PC-9 (cell line): ENCODE results near the gene HAUS5. TPM values are rescaled to one million over a fixed set of nuclear protein-coding genes. Genes with fewer than 3 reads are reported as not detected.

Experiments used
- BruUV-seq: library from RNA; stranded (reverse); fragments of 400-500 nt; replicated peaks from 2 replicates; lab custom pipeline; 2021; lab: Mats Ljungman, UMichigan
- CTCF ChIA-PET: fragments of 300-600 bp; sonication (Branson Sonifier 250); formaldehyde crosslinking; loops from one replicate; lab custom pipeline; 2022; ENCODE audit warnings: antibody characterized with exemption; lab: Charles Lee
- POLR2A ChIA-PET: fragments of 300-600 bp; sonication (Branson Sonifier 250); formaldehyde crosslinking; loops from one replicate; lab custom pipeline; 2022; ENCODE audit warnings: antibody characterized with exemption; ENCODE audit not compliant: unreplicated experiment; lab: Charles Lee
- DNase-seq, 2 experiments: peaks; one replicate each; pipeline versions ENCODE4 v3.0.0 to v3.0.0-alpha.2; 2015 to 2022; ENCODE audit warnings: mixed read lengths in 1 of 2
- H2AFZ ChIP-seq: fragments of 200-600 bp; sonication (generic); 2 replicates; pipeline ENCODE4 v1.8.1; 2017; ENCODE audit warnings: antibody characterized with exemption
- H3F3A ChIP-seq: fragments of 200-600 bp; sonication (generic); 2 replicates; pipeline ENCODE4 v1.8.1; 2017; ENCODE audit warnings: antibody characterized with exemption, mild to moderate bottlenecking, low read depth; ENCODE audit not compliant: insufficient read depth
- H3K27ac ChIP-seq: fragments of 200-600 bp; sonication (generic); 2 replicates; pipeline ENCODE4 v1.6.1; 2016; ENCODE audit warnings: mixed run types
- H3K27me3 ChIP-seq: fragments of 200-600 bp; sonication (generic); 2 replicates; pipeline ENCODE4 v1.6.1; 2016; ENCODE audit warnings: low read depth, mixed run types; ENCODE audit not compliant: insufficient read depth
- H3K36me3 ChIP-seq: fragments of 200-600 bp; sonication (generic); 2 replicates; pipeline ENCODE4 v1.6.1; 2016; ENCODE audit warnings: low read depth, mixed run types
- H3K4me1 ChIP-seq: fragments of 200-600 bp; sonication (generic); replicated peaks from 2 replicates; pipeline ENCODE4 v1.6.1; 2016; ENCODE audit warnings: mixed run types; ENCODE audit not compliant: insufficient read depth
- H3K4me2 ChIP-seq: fragments of 200-600 bp; sonication (generic); 2 replicates; pipeline ENCODE4 v1.6.1; 2017; ENCODE audit warnings: mixed run types
- H3K4me3 ChIP-seq: fragments of 200-600 bp; sonication (generic); 2 replicates; pipeline ENCODE4 v1.6.1; 2016; ENCODE audit warnings: mixed run types
- H3K79me2 ChIP-seq: fragments of 200-600 bp; sonication (generic); 2 replicates; pipeline ENCODE4 v1.6.1; 2017; ENCODE audit warnings: low read depth, mixed run types
- H3K9me2 ChIP-seq: fragments of 200-600 bp; sonication (generic); 2 replicates; pipeline ENCODE4 v1.8.1; 2017; ENCODE audit warnings: mild to moderate bottlenecking; ENCODE audit not compliant: insufficient read depth
- H3K9me3 ChIP-seq: fragments of 200-600 bp; sonication (generic); 2 replicates; pipeline ENCODE4 v1.8.1; 2016; ENCODE audit warnings: low read depth; ENCODE audit not compliant: insufficient read depth
- H4K20me1 ChIP-seq: fragments of 200-600 bp; sonication (generic); 2 replicates; pipeline ENCODE4 v1.8.1; 2017; ENCODE audit not compliant: insufficient read depth
- CTCF ChIP-seq: fragments of 200-600 bp; sonication (generic); conservative IDR thresholded peaks from 2 replicates; pipeline ENCODE4 v1.6.1; 2017; ENCODE audit warnings: mixed run types, antibody characterized with exemption, mild to moderate bottlenecking, moderate library complexity
- EZH2 ChIP-seq: fragments of 200-600 bp; sonication (generic); IDR thresholded peaks from 2 replicates; pipeline ENCODE4 v1.8.0; 2017; ENCODE audit warnings: antibody characterized with exemption, low read depth
- intact Hi-C: fragments of 100-400 bp; cut with micrococcal nuclease; formaldehyde crosslinking; loops from one replicate; pipeline ENCODE4 v1.10.0; 2022; ENCODE audit not compliant: unreplicated experiment
- total RNA-seq: library from RNA; stranded (reverse); gene quantifications from 2 replicates; pipeline ENCODE4 v1.2.3, GENCODE V29; 2021

The HAUS5 gene
- total RNA-seq, 1 experiment from 2014 or later, result 21.7 TPM

GRCh38 chr19:35633727-35634440, 21.3 kb downstream of the HAUS5 start:
- peaks cover 12% of the 10 kb centered on the region for H3K79me2 ChIP-seq
- H3K36me3 ChIP-seq, result peaks cover 4% of the 10 kb centered on the region; the same call in 1 of the 2 replicates
- H3K9me3 ChIP-seq, result no peaks in the 10 kb centered on the region
- H3K4me3 ChIP-seq, result no peak overlapping the region
- H4K20me1 ChIP-seq, result no peaks in the 10 kb centered on the region
- no peak overlapping the region for H3K27ac ChIP-seq
- H3K9me2 ChIP-seq, result no peaks in the 10 kb centered on the region
- ChIA-PET POLR2A (no interaction called here), CTCF (no interaction called here)
- TF ChIP-seq CTCF, result no peak
- no peak for TF ChIP-seq EZH2
- H2AFZ ChIP-seq, result no peak overlapping the region
- H3K4me1 ChIP-seq, result peaks cover 5% of the 10 kb centered on the region; the same call in 1 of the 2 replicates
- DNase-seq, result no peak
- no peak overlapping the region for H3K4me2 ChIP-seq
- H3F3A ChIP-seq, result 0 out of 2 replicates have a peak, but pooled peaks cover 7% of the 10 kb centered on the region
- intact Hi-C loops, result no loop called here
- BruUV-seq, result no TSS peak
- no peaks in the 10 kb centered on the region for H3K27me3 ChIP-seq

- no peaks in the 10 kb centered on the region for H3K27me3 ChIP-seq
- CTCF ChIA-PET, result no interaction called here
- H3K4me1 ChIP-seq, result no peaks in the 10 kb centered on the region
- no peaks in the 10 kb centered on the region for H3K9me2 ChIP-seq
- H3K4me2 ChIP-seq, result no peak overlapping the region
- H4K20me1 ChIP-seq, result no peaks in the 10 kb centered on the region
- intact Hi-C loops, result no loop called here
- no peak overlapping the region for H3K27ac ChIP-seq
- POLR2A ChIA-PET, result no interaction called here
- no TSS peak for BruUV-seq
- H3K36me3 ChIP-seq, result peaks cover 4% of the 10 kb centered on the region; the same call in 1 of the 2 replicates
- H2AFZ ChIP-seq, result no peak overlapping the region
- no peaks in the 10 kb centered on the region for H3K79me2 ChIP-seq
- H3F3A ChIP-seq, result peaks cover 6% of the 10 kb centered on the region; the same call in 1 of the 2 replicates
- H3K9me3 ChIP-seq, result no peaks in the 10 kb centered on the region
- DNase-seq, result no peak
- H3K4me3 ChIP-seq, result no peak overlapping the region
- no peak for TF ChIP-seq EZH2
- no peak for TF ChIP-seq CTCF
Measured at GRCh38 chr19:35636651-35637050, 24.1 kb downstream of the HAUS5 start.

GRCh38 chr19:35637165-35637564, 24.6 kb downstream of the HAUS5 start:
- Histone ChIP-seq H3K4me3 (no peak overlapping the region), H3K9me2 (no peaks in the 10 kb centered on the region), H3K36me3 (peaks cover 4% of the 10 kb centered on the region; the same call in 1 of the 2 replicates), H3K27me3 (no peaks in the 10 kb centered on the region), H3K27ac (no peak overlapping the region), H3F3A (peaks cover 6% of the 10 kb centered on the region; the same call in 1 of the 2 replicates), H2AFZ (no peak overlapping the region), H3K4me1 (no peaks in the 10 kb centered on the region), H4K20me1 (no peaks in the 10 kb centered on the region), H3K9me3 (no peaks in the 10 kb centered on the region), H3K79me2 (no peaks in the 10 kb centered on the region), H3K4me2 (no peak overlapping the region)
- intact Hi-C loops, result no loop called here
- TF ChIP-seq EZH2 (no peak), CTCF (no peak)
- ChIA-PET POLR2A (no interaction called here), CTCF (no interaction called here)
- BruUV-seq, result no TSS peak
- DNase-seq, result no peak
